Lower leg skin (tissue), 3 donors: ENCODE measurements around the gene LIG3.

Source experiments
- CTCF ChIP-seq, 3 donors: fragments of 450-650 bp; IDR thresholded peaks; one replicate each; pipeline ENCODE4 v1.5.1; 2016; ENCODE audit warnings: antibody characterized with exemption in 3 of 3, mild to moderate bottlenecking in 3 of 3, moderate library complexity in 2 of 3
- POLR2A ChIP-seq, 2 donors: fragments of 450-650 bp; IDR thresholded peaks; one replicate each; pipeline ENCODE4 v1.6.1; 2016 to 2017; ENCODE audit warnings: antibody characterized with exemption in 2 of 2, mild to moderate bottlenecking in 1 of 2, moderate library complexity in 1 of 2

DNA sequence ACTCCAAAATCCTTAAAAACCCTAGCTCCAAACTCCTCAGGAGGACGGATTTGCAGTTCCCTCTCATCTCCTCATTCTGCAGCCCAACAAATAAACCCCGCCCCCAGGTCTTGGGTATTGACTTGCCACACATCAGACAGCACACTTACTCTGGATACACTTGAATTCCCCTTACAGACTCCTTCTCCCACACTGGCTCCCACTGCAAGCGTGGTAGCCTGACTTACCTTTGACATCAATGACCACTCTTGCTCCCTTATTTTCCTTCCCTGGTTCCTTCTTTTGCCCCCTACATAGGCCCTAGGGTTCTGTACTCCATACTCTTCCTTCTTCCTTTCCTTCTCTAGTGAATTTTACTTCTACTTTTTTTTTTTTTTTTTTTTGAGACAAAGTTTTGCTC is 75.7 kb downstream of the LIG3 start:
- TF ChIP-seq CTCF (IDR thresholded peaks at IDR 0.05) (no peak), POLR2A (IDR thresholded peaks at IDR 0.05) (no peak)
